Kidney (tissue), 14 donors: ENCODE measurements around the gene KIF25. TPM values are rescaled to one million over a fixed set of nuclear protein-coding genes. Genes with fewer than 3 reads are reported as not detected.

Source experiments
- DNase-seq, 5 donors: peaks; one replicate each; pipeline ENCODE4 v3.0.0-alpha.2; 2013 to 2020
- FAIRE-seq: peaks from 2 replicates; lab custom pipeline; 2012; peaks lifted over from hg19 to GRCh38; lab: Jason Lieb, UNC
- H3K27ac ChIP-seq, 2 donors: one replicate each; pipeline ENCODE4 v1.7.0; 2013; ENCODE audit warnings: low read depth in 2 of 2, low read length in 2 of 2, inconsistent platforms in 1 of 2
- H3K27me3 ChIP-seq: one replicate; pipeline ENCODE4 v1.7.1; 2013; ENCODE audit warnings: low read length, inconsistent platforms; ENCODE audit not compliant: control insufficient read depth, insufficient read depth
- H3K36me3 ChIP-seq, 3 donors: one replicate each; pipeline versions ENCODE4 v1.7.0 to v1.7.1; 2013; ENCODE audit warnings: low read length in 3 of 3, control low read depth in 1 of 3, inconsistent platforms in 1 of 3; ENCODE audit not compliant: insufficient read depth in 3 of 3, control insufficient read depth in 2 of 3
- H3K4me1 ChIP-seq, 3 donors: one replicate each; pipeline versions ENCODE4 v1.7.0 to v1.7.1; 2013; ENCODE audit warnings: low read length in 3 of 3, inconsistent platforms in 1 of 3, low read depth in 1 of 3; ENCODE audit not compliant: control insufficient read depth in 2 of 3, insufficient read depth in 2 of 3
- H3K4me3 ChIP-seq, 3 donors: one replicate each; pipeline versions ENCODE4 v1.7.0 to v1.8.1; 2013; ENCODE audit warnings: low read length in 3 of 3, control low read depth in 1 of 3, inconsistent platforms in 1 of 3
- H3K9ac ChIP-seq, 3 donors: one replicate each; pipeline versions ENCODE4 v1.7.0 to v1.7.1; 2013; ENCODE audit warnings: low read length in 3 of 3, control low read depth in 1 of 3, inconsistent platforms in 1 of 3
- H3K9me3 ChIP-seq, 3 donors: one replicate each; pipeline versions ENCODE4 v1.7.0 to v1.7.1; 2013; ENCODE audit warnings: low read length in 3 of 3, control low read depth in 1 of 3, inconsistent platforms in 1 of 3; ENCODE audit not compliant: control insufficient read depth in 2 of 3, insufficient read depth in 1 of 3
- CTCF ChIP-seq: IDR thresholded peaks from 3 replicates; pipeline ENCODE4 v1.5.1; 2012; ENCODE audit warnings: mild to moderate bottlenecking, moderate library complexity, borderline replicate concordance; ENCODE audit not compliant: insufficient read depth; ENCODE audit errors: extremely low read depth
- intact Hi-C: fragments of 100-400 bp; cut with DNase I; formaldehyde crosslinking; loops from one replicate; pipeline ENCODE4 v1.11.1; 2022
- polyA plus RNA-seq: library from polyadenylated mRNA; stranded (reverse); fragments of 350-450 nt; fragmentation: Illumina TruSeq; extraction: RNeasy Lipid Tissue Mini Kit (QIAGEN cat#74804); gene quantifications from one replicate; pipeline ENCODE4 v1.2.3, GENCODE V29; 2014; ENCODE audit warnings: low read depth, low replicate concordance; ENCODE audit not compliant: insufficient read depth
- total RNA-seq: library from RNA; stranded (reverse); fragmentation: NEBNext Ultra II Directional; extraction: Animal tissue kit (Norgen Biotek cat#: 25700); gene quantifications from one replicate; pipeline ENCODE4 v1.2.1, GENCODE V29; 2021
- donor health status: control.
- donor health status: control.
- donor health status: control.
- donor health status: control.
- donor health status: control.
- donor health status: DM: yes; HTN: yes; CAD: no.
- donor health status: Normal renal cell carcinoma (clear cell type).

KIF25 gene
- total and polyA plus RNA-seq, 2 donors from 2014 or later = not detected

DNA sequence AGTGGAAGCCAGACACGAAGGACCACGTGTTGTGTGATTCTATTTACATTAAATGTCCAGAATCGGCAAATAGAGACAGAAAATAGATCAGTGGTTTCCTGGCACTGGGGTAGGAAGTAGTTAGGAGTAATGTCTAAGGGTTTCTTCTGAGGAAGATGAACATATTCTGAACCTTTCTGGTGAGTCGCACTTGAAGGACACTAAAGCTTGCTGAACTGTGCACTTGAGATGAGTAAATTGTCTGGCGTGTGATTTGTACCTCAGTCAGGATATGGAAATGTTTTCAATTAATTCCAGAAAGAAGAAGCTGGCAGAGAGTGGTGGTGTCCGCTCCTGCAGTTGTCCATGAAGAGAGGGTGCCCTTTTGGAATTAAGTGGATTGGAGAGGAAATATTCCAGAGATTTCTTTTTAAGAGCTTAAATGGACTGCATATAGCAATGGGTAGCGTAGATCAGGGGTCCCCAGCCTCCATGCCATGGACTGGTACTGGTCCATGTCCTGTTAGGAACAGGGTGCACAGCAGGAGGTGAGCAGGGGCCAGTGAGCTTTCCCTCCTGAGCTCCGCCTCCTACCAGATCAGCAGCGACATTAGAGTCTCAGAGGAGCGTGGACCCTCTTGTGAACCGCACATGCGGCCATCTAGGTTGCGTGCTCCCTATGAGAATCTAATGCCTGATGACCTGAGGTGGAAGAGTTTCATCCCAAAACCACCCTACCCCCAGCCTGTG lies 12.4 kb upstream of the KIF25 start:
- no peak overlapping the region for H3K9ac ChIP-seq
- H3K9me3 ChIP-seq = no peaks in the 10 kb centered on the region
- H3K4me3 ChIP-seq = no peak overlapping the region
- H3K27ac ChIP-seq = no peak overlapping the region
- intact Hi-C loops = no loop called here
- H3K4me1 ChIP-seq = no peaks in the 10 kb centered on the region
- no peak for DNase-seq
- H3K36me3 ChIP-seq = no peaks in the 10 kb centered on the region
- H3K27me3 ChIP-seq = no peaks in the 10 kb centered on the region
- no peak for TF ChIP-seq CTCF
- no peak for FAIRE-seq

DNA sequence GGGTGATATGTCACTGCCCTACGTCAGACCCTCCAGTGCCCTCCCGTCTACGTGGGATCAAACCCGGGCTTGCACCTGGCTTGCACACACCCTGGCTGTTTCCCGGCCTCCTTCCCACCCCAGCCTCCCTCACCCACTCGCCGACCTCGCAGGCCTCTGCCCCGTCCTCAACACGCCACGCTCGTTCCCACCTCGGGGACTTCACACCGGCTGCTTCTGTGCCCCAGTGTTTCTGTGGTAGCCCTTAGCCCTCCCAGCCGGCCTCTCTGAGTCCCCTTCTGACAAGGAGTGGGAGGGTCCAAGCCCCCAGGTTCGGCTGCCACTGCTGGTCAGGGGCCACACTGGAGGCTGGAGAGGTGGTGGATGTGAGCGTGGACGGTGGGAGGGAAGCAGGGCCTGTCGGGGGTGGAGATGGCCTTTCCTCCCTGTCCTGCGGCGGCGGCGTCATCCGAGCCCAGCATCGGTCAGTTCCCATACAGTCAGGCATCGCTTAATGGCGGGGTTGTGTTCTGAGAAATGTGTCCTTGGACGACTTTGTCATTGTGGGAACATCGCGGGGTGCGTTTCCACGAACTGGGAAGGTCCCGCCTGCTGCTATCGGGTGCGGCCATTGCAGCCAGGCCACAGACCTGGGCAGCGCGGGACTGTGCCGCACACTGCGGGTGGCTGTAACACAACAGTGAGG lies 11.4 kb upstream of the KIF25 start:
- Histone ChIP-seq H3K36me3 (no peaks in the 10 kb centered on the region), H3K27ac (no peak overlapping the region), H3K9ac (no peak overlapping the region), H3K4me1 (no peaks in the 10 kb centered on the region), H3K4me3 (no peak overlapping the region), H3K9me3 (no peaks in the 10 kb centered on the region), H3K27me3 (no peaks in the 10 kb centered on the region)
- FAIRE-seq (no peak), DNase-seq (no peak)
- no peak for TF ChIP-seq CTCF
- intact Hi-C loops = no loop called here

DNA sequence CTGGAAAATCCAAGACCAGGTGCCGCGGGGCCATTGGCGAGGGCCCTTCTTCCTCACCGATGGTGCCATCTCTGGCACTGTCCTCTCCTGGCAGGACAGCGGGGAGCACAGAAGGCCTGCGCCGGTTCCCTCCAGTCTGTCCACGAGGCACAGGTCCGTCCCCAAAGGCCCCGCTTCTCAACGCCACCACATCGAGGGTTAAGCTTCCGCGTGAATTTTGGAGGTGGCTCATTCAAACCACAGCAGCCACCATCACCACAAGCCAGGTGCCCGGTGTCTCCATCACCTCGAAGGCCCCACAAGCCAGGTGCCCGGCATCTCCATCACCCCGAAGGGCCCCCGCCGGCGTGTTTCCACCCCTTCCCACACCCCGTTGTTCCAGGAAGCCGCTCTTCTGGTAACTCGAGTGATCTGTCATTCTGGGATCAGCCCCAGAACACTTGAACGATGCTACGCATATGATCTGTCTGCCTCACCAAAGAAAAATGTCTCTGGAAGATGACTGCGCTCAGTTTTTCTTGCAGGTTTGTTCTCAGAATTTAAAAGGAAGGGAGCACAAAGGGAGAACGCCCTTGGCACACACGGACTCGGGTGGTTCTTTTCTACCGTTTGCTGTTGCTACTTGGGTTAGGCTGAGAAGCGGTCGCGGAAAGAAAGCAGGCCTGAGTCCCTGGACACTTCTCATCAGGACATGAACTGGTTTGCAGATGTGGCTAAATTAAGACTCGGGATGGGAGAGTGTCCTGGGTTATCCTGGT lies 9.9 kb upstream of the KIF25 start:
- Histone ChIP-seq H3K9ac (no peak overlapping the region), H3K4me3 (no peak overlapping the region), H3K27me3 (no peaks in the 10 kb centered on the region), H3K4me1 (no peaks in the 10 kb centered on the region), H3K36me3 (no peaks in the 10 kb centered on the region), H3K27ac (no peak overlapping the region), H3K9me3 (no peaks in the 10 kb centered on the region)
- no peak for TF ChIP-seq CTCF
- intact Hi-C loops = no loop called here
- FAIRE-seq = no peak
- DNase-seq = no peak
